K562 (cell line): ENCODE data around the gene SAP25. TPM values are rescaled to one million over a fixed set of nuclear protein-coding genes. Genes with fewer than 3 reads are reported as not detected.

Source experiments
- BCL6 ChIP-seq: fragments of 250-450 bp; sonication (Bioruptor Pico); IDR thresholded peaks from 2 replicates; pipeline ENCODE4 v1.4.0; 2020
- DNMT1 ChIP-seq: fragments of 450-650 bp; IDR thresholded peaks from 2 replicates; pipeline ENCODE4 v1.6.1; 2016; ENCODE audit warnings: antibody characterized with exemption, mild to moderate bottlenecking
- EHMT2 ChIP-seq: fragments of 450-650 bp; IDR thresholded peaks from 2 replicates; pipeline ENCODE4 v1.6.1; 2018; ENCODE audit warnings: antibody characterized with exemption
- ELK3 ChIP-seq: fragments of 450-650 bp; formaldehyde crosslinking; IDR thresholded peaks from 2 replicates; pipeline ENCODE4 v1.4.0; 2020; ENCODE audit warnings: mild to moderate bottlenecking
- FOXM1 ChIP-seq, 2 experiments: fragments of 450-650 bp in 1 of 2; sonication (generic) in 1 of 2; formaldehyde crosslinking in 1 of 2; IDR thresholded peaks; 2 replicates each; pipeline versions ENCODE4 v1.6.1 to v1.9.0; 2017 to 2022; ENCODE audit warnings: low read depth in 2 of 2, mild to moderate bottlenecking in 2 of 2, missing genetic modification reagents in 1 of 2, moderate library complexity in 1 of 2
- GATAD2A ChIP-seq: fragments of 450-650 bp; IDR thresholded peaks from 2 replicates; pipeline ENCODE4 v1.6.1; 2017
- HEY1 ChIP-seq: fragments of 250-450 bp; sonication (Bioruptor Pico); IDR thresholded peaks from 2 replicates; pipeline ENCODE4 v1.5.0; 2020; ENCODE audit warnings: mild to moderate bottlenecking, moderate library complexity, borderline replicate concordance
- MAFG ChIP-seq: fragments of 450-650 bp; conservative IDR thresholded peaks from 2 replicates; pipeline ENCODE4 v1.6.1; 2016; ENCODE audit warnings: missing genetic modification characterization, missing compliant biosample characterization
- MLLT1 ChIP-seq, 2 experiments: fragments of 450-650 bp; IDR thresholded peaks; 2 replicates each; pipeline ENCODE4 v1.6.1; 2016
- MTA1 ChIP-seq: fragments of 450-650 bp; IDR thresholded peaks from 2 replicates; pipeline ENCODE4 v1.6.1; 2017; ENCODE audit warnings: borderline replicate concordance
- NFIC ChIP-seq: fragments of 450-650 bp; IDR thresholded peaks from 2 replicates; pipeline ENCODE4 v1.6.1; 2017; ENCODE audit warnings: mild to moderate bottlenecking, inconsistent platforms
- POLR2A ChIP-seq: fragments of 450-650 bp; conservative IDR thresholded peaks from 2 replicates; pipeline ENCODE4 v1.6.1; 2016
- SAFB ChIP-seq: fragments of 200-400 bp; formaldehyde crosslinking; IDR thresholded peaks from 2 replicates; pipeline ENCODE4 v1.6.1; 2017; ENCODE audit warnings: low read depth, low read length, borderline replicate concordance
- SMARCC2 ChIP-seq: fragments of 450-650 bp; IDR thresholded peaks from 2 replicates; pipeline ENCODE4 v1.6.1; 2017; ENCODE audit warnings: antibody characterized with exemption, moderate library complexity, mild to moderate bottlenecking, low read depth
- TBL1XR1 ChIP-seq, 2 experiments: IDR thresholded peaks; 2 replicates each; pipeline ENCODE4 v1.6.1; 2012; ENCODE audit warnings: improper control_type of control experiment in 2 of 2, low read length in 2 of 2, mild to moderate bottlenecking in 1 of 2
- ZNF239 ChIP-seq: fragments of 250-450 bp; sonication (Bioruptor Pico); IDR thresholded peaks from 2 replicates; pipeline ENCODE4 v1.4.0; 2020; ENCODE audit warnings: mild to moderate bottlenecking
- ZNF384 ChIP-seq: IDR thresholded peaks from 2 replicates; pipeline ENCODE4 v1.6.1; 2012; ENCODE audit warnings: low read depth, low read length, improper control_type of control experiment
- ZNF766 ChIP-seq: fragments of 200-800 bp; sonication (Bioruptor generic); conservative IDR thresholded peaks from 2 replicates; pipeline ENCODE4 v1.6.1; 2016; ENCODE audit warnings: missing genetic modification characterization, missing compliant biosample characterization
- polyA plus RNA-seq, 8 experiments: library from polyadenylated mRNA; depleted of rRNA in 4 of 8; stranded (reverse) in 5 of 8; unstranded in 3 of 8; fragments of >200 nt; fragmentation: Nextera tagmentation in 2 of 8; fragmentation: Illumina TruSeq in 1 of 8; extraction: Ambion mirVana in 2 of 8; extraction: Trizol in 1 of 8; gene quantifications; 2 replicates each; pipeline versions ENCODE4 v1.2.1 to v1.2.3, GENCODE V29; 2011 to 2014; ENCODE audit warnings: inconsistent platforms in 1 of 8, missing spikeins in 1 of 8
- total RNA-seq, 7 experiments: library from RNA; depleted of rRNA in 6 of 7; stranded (reverse); fragments of >200 nt in 6 of 7; fragmentation: Illumina TruSeq in 2 of 7; extraction: Trizol in 2 of 7; gene quantifications; 2 replicates each; pipeline versions ENCODE4 v1.2.1 to v1.2.3, GENCODE V29; 2011 to 2021; ENCODE audit warnings: low replicate concordance in 1 of 7
- TF ChIP-seq, protein P1 (sequence below): fragments of 450-650 bp; IDR thresholded peaks from 2 replicates; pipeline ENCODE4 v1.6.1; 2016; ENCODE audit warnings: low read depth

Gene SAP25
- total and polyA plus RNA-seq, 9 of the 15 experiments (the other 6 are each of a cell fraction or from before 2014, with no cell fraction given): 0.13 to 5.3 (median 0.78) TPM; not detected in 1

DNA sequence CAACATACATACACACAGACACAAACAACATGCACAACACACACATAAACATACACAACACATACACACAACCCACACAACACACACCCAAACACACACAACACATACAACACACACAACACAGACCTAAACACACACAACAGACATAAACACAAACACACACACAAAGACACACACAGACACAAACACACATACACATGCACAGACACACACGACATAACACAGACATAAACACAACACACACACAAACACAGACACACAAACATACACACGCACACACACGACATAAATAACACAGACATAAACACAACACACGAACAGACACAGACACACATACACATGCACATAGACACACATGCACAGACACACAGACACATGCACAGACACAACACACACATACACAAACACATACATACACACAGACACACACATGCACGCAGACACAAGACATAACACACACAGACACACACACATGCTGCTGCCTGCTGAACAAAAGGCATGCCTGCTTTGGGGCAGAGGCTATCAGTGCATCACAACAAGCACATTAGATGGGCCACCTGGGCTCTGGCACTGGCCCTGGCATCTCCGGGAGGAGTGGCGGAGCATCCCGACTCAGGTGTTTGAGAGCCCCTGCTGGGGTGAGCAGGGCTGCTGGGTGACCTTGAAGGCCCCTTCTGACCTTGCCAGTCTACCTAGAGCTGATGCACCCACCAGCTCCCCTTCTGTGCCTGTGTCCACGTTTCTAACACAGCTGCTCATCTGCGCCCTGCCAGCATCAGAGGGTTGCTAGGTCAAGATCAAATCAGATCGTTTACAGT, 7.0 kb upstream of the SAP25 start (continued):
- TF ChIP-seq ZNF239 (CRISPR knock-in tag) (no peak), ZNF766 (CRISPR knock-in tag) (no peak), MLLT1 (IDR thresholded peaks at IDR 0.05) (peak; percentile 73 to 85; a peak in 2 of 4 replicates), GATAD2A (no peak), ZNF384 (no peak), TBL1XR1 (IDR thresholded peaks at IDR 0.05; ENCODE audit: low read length in 2 of 2) (no peak), HEY1 (CRISPR knock-in tag) (no peak), MAFG (no peak), NFIC (peak; percentile 43; the same call in 1 of the 2 replicates), SAFB (no peak), POLR2A (peak; percentile 56), EHMT2 (peak; percentile 61), FOXM1 (IDR thresholded peaks at IDR 0.05; ENCODE audit: low read depth) (no peak), FOXM1 (CRISPR knock-in tag; IDR thresholded peaks at IDR 0.05; ENCODE audit: low read depth) (no peak), BCL6 (CRISPR knock-in tag) (no peak), DNMT1 (no peak), SMARCC2 (no peak), ELK3 (no peak), MTA1 (no peak)
- TF ChIP-seq, protein P1, sequence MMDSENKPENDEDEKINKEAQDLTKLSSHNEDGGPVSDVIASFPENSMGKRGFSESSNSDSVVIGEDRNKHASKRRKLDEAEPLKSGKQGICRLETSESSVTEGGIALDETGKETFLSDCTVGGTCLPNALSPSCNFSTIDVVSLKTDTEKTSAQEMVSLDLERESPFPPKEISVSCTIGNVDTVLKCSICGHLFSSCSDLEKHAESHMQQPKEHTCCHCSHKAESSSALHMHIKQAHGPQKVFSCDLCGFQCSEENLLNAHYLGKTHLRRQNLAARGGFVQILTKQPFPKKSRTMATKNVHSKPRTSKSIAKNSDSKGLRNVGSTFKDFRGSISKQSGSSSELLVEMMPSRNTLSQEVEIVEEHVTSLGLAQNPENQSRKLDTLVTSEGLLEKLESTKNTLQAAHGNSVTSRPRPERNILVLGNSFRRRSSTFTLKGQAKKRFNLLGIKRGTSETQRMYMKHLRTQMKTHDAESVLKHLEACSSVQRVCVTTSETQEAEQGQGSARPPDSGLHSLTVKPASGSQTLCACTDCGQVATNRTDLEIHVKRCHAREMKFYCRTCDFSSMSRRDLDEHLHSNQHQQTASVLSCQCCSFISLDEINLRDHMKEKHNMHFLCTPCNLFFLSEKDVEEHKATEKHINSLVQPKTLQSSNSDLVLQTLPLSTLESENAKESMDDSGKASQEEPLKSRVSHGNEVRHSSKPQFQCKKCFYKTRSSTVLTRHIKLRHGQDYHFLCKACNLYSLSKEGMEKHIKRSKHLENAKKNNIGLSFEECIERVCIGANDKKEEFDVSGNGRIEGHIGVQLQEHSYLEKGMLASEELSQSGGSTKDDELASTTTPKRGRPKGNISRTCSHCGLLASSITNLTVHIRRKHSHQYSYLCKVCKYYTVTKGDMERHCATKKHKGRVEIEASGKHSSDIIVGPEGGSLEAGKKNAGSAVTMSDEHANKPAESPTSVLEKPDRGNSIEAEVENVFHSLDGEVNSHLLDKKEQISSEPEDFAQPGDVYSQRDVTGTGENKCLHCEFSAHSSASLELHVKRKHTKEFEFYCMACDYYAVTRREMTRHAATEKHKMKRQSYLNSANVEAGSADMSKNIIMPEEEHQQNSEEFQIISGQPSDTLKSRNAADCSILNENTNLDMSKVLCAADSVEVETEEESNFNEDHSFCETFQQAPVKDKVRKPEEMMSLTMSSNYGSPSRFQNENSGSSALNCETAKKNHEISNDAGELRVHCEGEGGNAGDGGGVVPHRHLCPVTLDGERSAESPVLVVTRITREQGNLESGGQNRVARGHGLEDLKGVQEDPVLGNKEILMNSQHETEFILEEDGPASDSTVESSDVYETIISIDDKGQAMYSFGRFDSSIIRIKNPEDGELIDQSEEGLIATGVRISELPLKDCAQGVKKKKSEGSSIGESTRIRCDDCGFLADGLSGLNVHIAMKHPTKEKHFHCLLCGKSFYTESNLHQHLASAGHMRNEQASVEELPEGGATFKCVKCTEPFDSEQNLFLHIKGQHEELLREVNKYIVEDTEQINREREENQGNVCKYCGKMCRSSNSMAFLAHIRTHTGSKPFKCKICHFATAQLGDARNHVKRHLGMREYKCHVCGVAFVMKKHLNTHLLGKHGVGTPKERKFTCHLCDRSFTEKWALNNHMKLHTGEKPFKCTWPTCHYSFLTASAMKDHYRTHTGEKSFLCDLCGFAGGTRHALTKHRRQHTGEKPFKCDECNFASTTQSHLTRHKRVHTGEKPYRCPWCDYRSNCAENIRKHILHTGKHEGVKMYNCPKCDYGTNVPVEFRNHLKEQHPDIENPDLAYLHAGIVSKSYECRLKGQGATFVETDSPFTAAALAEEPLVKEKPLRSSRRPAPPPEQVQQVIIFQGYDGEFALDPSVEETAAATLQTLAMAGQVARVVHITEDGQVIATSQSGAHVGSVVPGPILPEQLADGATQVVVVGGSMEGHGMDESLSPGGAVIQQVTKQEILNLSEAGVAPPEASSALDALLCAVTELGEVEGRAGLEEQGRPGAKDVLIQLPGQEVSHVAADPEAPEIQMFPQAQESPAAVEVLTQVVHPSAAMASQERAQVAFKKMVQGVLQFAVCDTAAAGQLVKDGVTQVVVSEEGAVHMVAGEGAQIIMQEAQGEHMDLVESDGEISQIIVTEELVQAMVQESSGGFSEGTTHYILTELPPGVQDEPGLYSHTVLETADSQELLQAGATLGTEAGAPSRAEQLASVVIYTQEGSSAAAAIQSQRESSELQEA: peak; percentile 35; the same call in 1 of the 2 replicates
